SK-N-SH (cell line): Measurements from ENCODE around the gene GAPVD1.

ENCODE experiments used
- EP300 ChIP-seq, 2 experiments: IDR thresholded peaks; 2 replicates each; pipeline versions ENCODE4 v1.4.0 to v1.6.1; 2012; ENCODE audit warnings: borderline replicate concordance in 1 of 2, low read depth in 1 of 2, low read length in 1 of 2
- GABPA ChIP-seq: IDR thresholded peaks from 2 replicates; pipeline ENCODE4 v1.4.0; 2012; ENCODE audit warnings: low read depth, mild to moderate bottlenecking
- JUND ChIP-seq: IDR thresholded peaks from 2 replicates; pipeline ENCODE4 v1.4.0; 2012
- POLR2AphosphoS5 ChIP-seq: IDR thresholded peaks from 2 replicates; pipeline ENCODE4 v1.6.1; 2012; ENCODE audit warnings: low read depth, low read length
- TF ChIP-seq, protein P1 (sequence below): fragments of 200-600 bp; sonication (generic); IDR thresholded peaks from 2 replicates; pipeline ENCODE4 v1.6.1; 2017; ENCODE audit warnings: antibody characterized with exemption, mild to moderate bottlenecking, moderate library complexity
- TF ChIP-seq, protein P2 (sequence below): IDR thresholded peaks from 2 replicates; pipeline ENCODE4 v1.4.0; 2012; ENCODE audit warnings: low read depth, borderline replicate concordance
- TF ChIP-seq, protein P3 (sequence below): fragments of 150-350 bp; IDR thresholded peaks from 2 replicates; pipeline ENCODE4 v1.6.1; 2016; ENCODE audit warnings: mild to moderate bottlenecking, low read depth, low read length
- TF ChIP-seq, protein P4 (sequence below): IDR thresholded peaks from 2 replicates; pipeline ENCODE4 v1.4.0; 2012; ENCODE audit warnings: low read depth
- TF ChIP-seq, protein P5 (sequence below): fragments of 150-350 bp; IDR thresholded peaks from 2 replicates; pipeline ENCODE4 v1.6.1; 2017; ENCODE audit warnings: antibody characterized with exemption, low read length, low read depth, borderline replicate concordance

DNA sequence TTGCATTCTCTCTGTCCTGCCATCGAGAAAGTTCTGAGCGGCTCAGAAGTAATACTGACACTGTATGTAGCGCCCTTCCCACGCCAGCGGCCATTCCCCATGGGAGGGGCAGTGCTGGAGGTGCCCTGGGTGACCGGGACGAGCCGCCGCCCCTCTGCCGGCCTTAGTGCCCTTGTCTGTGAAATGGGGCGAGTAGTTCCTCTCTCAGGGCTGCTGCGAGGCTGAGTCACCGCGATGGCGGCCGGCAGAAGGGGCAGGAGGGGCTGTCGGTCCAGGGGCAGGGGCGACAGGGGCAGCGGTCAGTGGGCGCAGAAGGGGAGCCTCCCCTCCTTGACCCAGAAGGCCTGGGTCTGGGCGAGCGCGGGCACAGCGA is 148.9 kb downstream of the GAPVD1 start:
- TF ChIP-seq, protein P1, sequence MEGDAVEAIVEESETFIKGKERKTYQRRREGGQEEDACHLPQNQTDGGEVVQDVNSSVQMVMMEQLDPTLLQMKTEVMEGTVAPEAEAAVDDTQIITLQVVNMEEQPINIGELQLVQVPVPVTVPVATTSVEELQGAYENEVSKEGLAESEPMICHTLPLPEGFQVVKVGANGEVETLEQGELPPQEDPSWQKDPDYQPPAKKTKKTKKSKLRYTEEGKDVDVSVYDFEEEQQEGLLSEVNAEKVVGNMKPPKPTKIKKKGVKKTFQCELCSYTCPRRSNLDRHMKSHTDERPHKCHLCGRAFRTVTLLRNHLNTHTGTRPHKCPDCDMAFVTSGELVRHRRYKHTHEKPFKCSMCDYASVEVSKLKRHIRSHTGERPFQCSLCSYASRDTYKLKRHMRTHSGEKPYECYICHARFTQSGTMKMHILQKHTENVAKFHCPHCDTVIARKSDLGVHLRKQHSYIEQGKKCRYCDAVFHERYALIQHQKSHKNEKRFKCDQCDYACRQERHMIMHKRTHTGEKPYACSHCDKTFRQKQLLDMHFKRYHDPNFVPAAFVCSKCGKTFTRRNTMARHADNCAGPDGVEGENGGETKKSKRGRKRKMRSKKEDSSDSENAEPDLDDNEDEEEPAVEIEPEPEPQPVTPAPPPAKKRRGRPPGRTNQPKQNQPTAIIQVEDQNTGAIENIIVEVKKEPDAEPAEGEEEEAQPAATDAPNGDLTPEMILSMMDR: no peak
- TF ChIP-seq JUND (no peak), GABPA (no peak), EP300 (IDR thresholded peaks at IDR 0.05; ENCODE audit: borderline replicate concordance in 1 of 2, low read depth in 1 of 2, low read length in 1 of 2) (no peak), POLR2AphosphoS5 (no peak)
- TF ChIP-seq, protein P2, sequence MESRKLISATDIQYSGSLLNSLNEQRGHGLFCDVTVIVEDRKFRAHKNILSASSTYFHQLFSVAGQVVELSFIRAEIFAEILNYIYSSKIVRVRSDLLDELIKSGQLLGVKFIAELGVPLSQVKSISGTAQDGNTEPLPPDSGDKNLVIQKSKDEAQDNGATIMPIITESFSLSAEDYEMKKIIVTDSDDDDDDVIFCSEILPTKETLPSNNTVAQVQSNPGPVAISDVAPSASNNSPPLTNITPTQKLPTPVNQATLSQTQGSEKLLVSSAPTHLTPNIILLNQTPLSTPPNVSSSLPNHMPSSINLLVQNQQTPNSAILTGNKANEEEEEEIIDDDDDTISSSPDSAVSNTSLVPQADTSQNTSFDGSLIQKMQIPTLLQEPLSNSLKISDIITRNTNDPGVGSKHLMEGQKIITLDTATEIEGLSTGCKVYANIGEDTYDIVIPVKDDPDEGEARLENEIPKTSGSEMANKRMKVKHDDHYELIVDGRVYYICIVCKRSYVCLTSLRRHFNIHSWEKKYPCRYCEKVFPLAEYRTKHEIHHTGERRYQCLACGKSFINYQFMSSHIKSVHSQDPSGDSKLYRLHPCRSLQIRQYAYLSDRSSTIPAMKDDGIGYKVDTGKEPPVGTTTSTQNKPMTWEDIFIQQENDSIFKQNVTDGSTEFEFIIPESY: no peak
- TF ChIP-seq, protein P3, sequence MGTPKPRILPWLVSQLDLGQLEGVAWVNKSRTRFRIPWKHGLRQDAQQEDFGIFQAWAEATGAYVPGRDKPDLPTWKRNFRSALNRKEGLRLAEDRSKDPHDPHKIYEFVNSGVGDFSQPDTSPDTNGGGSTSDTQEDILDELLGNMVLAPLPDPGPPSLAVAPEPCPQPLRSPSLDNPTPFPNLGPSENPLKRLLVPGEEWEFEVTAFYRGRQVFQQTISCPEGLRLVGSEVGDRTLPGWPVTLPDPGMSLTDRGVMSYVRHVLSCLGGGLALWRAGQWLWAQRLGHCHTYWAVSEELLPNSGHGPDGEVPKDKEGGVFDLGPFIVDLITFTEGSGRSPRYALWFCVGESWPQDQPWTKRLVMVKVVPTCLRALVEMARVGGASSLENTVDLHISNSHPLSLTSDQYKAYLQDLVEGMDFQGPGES: no peak
- TF ChIP-seq, protein P4, sequence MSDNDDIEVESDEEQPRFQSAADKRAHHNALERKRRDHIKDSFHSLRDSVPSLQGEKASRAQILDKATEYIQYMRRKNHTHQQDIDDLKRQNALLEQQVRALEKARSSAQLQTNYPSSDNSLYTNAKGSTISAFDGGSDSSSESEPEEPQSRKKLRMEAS: no peak
- TF ChIP-seq, protein P5, sequence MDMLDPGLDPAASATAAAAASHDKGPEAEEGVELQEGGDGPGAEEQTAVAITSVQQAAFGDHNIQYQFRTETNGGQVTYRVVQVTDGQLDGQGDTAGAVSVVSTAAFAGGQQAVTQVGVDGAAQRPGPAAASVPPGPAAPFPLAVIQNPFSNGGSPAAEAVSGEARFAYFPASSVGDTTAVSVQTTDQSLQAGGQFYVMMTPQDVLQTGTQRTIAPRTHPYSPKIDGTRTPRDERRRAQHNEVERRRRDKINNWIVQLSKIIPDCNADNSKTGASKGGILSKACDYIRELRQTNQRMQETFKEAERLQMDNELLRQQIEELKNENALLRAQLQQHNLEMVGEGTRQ: no peak
